ENCODE data around the gene CD22.

DNA sequence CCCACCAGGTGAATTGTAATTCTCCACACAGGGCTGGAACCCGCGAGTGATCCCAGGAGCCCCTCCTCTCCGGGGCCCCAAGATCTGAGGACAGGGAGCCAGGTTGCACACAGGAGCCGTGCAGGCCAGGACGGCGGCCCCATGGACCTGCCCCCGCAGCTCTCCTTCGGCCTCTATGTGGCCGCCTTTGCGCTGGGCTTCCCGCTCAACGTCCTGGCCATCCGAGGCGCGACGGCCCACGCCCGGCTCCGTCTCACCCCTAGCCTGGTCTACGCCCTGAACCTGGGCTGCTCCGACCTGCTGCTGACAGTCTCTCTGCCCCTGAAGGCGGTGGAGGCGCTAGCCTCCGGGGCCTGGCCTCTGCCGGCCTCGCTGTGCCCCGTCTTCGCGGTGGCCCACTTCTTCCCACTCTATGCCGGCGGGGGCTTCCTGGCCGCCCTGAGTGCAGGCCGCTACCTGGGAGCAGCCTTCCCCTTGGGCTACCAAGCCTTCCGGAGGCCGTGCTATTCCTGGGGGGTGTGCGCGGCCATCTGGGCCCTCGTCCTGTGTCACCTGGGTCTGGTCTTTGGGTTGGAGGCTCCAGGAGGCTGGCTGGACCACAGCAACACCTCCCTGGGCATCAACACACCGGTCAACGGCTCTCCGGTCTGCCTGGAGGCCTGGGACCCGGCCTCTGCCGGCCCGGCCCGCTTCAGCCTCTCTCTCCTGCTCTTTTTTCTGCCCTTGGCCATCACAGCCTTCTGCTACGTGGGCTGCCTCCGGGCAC lies 22.6 kb downstream of the CD22 start:
- TF ChIP-seq, protein P1, sequence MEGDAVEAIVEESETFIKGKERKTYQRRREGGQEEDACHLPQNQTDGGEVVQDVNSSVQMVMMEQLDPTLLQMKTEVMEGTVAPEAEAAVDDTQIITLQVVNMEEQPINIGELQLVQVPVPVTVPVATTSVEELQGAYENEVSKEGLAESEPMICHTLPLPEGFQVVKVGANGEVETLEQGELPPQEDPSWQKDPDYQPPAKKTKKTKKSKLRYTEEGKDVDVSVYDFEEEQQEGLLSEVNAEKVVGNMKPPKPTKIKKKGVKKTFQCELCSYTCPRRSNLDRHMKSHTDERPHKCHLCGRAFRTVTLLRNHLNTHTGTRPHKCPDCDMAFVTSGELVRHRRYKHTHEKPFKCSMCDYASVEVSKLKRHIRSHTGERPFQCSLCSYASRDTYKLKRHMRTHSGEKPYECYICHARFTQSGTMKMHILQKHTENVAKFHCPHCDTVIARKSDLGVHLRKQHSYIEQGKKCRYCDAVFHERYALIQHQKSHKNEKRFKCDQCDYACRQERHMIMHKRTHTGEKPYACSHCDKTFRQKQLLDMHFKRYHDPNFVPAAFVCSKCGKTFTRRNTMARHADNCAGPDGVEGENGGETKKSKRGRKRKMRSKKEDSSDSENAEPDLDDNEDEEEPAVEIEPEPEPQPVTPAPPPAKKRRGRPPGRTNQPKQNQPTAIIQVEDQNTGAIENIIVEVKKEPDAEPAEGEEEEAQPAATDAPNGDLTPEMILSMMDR (tag by site-specific recombination; IDR thresholded peaks at IDR 0.05): no peak
- no peak for TF ChIP-seq WT1 (tag by site-specific recombination; IDR thresholded peaks at IDR 0.05)
- TF ChIP-seq, protein P2, sequence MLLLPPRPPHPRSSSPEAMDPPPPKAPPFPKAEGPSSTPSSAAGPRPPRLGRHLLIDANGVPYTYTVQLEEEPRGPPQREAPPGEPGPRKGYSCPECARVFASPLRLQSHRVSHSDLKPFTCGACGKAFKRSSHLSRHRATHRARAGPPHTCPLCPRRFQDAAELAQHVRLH (tag by site-specific recombination; IDR thresholded peaks at IDR 0.05): no peak
- TF ChIP-seq ZNF555 (tag by site-specific recombination; conservative IDR thresholded peaks at IDR 0.05): no peak
- no peak for TF ChIP-seq ZFP3 (tag by site-specific recombination; IDR thresholded peaks at IDR 0.05; ENCODE audit: low read depth)
- TF ChIP-seq, protein P3, sequence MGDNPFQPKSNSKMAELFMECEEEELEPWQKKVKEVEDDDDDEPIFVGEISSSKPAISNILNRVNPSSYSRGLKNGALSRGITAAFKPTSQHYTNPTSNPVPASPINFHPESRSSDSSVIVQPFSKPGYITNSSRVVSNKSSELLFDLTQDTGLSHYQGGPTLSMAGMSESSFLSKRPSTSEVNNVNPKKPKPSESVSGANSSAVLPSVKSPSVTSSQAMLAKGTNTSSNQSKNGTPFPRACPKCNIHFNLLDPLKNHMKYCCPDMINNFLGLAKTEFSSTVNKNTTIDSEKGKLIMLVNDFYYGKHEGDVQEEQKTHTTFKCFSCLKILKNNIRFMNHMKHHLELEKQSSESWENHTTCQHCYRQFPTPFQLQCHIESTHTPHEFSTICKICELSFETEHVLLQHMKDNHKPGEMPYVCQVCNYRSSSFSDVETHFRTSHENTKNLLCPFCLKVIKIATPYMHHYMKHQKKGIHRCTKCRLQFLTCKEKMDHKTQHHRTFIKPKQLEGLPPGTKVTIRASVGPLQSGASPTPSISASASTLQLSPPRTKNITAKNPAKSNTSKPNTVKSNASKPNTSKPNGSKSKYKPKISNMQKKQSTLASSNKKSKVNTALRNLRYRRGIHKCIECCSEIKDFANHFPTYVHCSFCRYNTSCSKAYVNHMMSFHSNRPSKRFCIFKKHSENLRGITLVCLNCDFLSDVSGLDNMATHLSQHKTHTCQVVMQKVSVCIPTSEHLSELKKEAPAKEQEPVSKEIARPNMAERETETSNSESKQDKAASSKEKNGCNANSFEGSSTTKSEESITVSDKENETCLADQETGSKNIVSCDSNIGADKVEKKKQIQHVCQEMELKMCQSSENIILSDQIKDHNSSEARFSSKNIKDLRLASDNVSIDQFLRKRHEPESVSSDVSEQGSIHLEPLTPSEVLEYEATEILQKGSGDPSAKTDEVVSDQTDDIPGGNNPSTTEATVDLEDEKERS (tag by site-specific recombination; IDR thresholded peaks at IDR 0.05): no peak
- TF ChIP-seq ZNF274 (IDR thresholded peaks at IDR 0.05; ENCODE audit: low read length): no peak
- TF ChIP-seq ZNF274 (tag by site-specific recombination; IDR thresholded peaks at IDR 0.05; ENCODE audit: borderline replicate concordance): no peak
- TF ChIP-seq, protein P4, sequence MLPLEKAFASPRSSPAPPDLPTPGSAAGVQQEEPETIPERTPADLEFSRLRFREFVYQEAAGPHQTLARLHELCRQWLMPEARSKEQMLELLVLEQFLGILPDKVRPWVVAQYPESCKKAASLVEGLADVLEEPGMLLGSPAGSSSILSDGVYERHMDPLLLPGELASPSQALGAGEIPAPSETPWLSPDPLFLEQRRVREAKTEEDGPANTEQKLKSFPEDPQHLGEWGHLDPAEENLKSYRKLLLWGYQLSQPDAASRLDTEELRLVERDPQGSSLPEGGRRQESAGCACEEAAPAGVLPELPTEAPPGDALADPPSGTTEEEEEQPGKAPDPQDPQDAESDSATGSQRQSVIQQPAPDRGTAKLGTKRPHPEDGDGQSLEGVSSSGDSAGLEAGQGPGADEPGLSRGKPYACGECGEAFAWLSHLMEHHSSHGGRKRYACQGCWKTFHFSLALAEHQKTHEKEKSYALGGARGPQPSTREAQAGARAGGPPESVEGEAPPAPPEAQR (tag by site-specific recombination; IDR thresholded peaks at IDR 0.05): no peak
- TF ChIP-seq, protein P5, sequence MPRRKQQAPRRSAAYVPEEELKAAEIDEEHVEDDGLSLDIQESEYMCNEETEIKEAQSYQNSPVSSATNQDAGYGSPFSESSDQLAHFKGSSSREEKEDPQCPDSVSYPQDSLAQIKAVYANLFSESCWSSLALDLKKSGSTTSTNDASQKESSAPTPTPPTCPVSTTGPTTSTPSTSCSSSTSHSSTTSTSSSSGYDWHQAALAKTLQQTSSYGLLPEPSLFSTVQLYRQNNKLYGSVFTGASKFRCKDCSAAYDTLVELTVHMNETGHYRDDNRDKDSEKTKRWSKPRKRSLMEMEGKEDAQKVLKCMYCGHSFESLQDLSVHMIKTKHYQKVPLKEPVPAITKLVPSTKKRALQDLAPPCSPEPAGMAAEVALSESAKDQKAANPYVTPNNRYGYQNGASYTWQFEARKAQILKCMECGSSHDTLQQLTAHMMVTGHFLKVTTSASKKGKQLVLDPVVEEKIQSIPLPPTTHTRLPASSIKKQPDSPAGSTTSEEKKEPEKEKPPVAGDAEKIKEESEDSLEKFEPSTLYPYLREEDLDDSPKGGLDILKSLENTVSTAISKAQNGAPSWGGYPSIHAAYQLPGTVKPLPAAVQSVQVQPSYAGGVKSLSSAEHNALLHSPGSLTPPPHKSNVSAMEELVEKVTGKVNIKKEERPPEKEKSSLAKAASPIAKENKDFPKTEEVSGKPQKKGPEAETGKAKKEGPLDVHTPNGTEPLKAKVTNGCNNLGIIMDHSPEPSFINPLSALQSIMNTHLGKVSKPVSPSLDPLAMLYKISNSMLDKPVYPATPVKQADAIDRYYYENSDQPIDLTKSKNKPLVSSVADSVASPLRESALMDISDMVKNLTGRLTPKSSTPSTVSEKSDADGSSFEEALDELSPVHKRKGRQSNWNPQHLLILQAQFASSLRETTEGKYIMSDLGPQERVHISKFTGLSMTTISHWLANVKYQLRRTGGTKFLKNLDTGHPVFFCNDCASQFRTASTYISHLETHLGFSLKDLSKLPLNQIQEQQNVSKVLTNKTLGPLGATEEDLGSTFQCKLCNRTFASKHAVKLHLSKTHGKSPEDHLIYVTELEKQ (tag by site-specific recombination; IDR thresholded peaks at IDR 0.05; ENCODE audit: borderline replicate concordance): no peak
- no peak for TF ChIP-seq ATF2 (tag by site-specific recombination; IDR thresholded peaks at IDR 0.05; ENCODE audit: low read depth)
- TF ChIP-seq ZNF645 (tag by site-specific recombination; IDR thresholded peaks at IDR 0.05): no peak
- no peak for TF ChIP-seq SCRT1 (tag by site-specific recombination; IDR thresholded peaks at IDR 0.05; ENCODE audit: borderline replicate concordance)
- no peak for TF ChIP-seq ZNF416 (tag by site-specific recombination; IDR thresholded peaks at IDR 0.05)
- no peak for TF ChIP-seq ZNF16 (tag by site-specific recombination; IDR thresholded peaks at IDR 0.05; ENCODE audit: low read depth)
